Left ventricle myocardium superior (tissue), 1 donor: Measurements from ENCODE around the gene TPRN. TPM values are rescaled to one million over a fixed set of nuclear protein-coding genes. Genes with fewer than 3 reads are reported as not detected.
A peak's percentile ranks its signal among the peaks of the same experiment; 100 is the strongest.

Source experiments
- ATAC-seq: fragments of 200-7000 bp; cut with Tn5 transposase; one replicate; pipeline ENCODE4 v1.9.1; 2020; ENCODE audit warnings: mild to moderate bottlenecking, moderate library complexity
- DNase-seq: peaks from one replicate; pipeline ENCODE4 v3.0.0-alpha.2; 2020
- intact Hi-C: fragments of 100-400 bp; cut with micrococcal nuclease; formaldehyde crosslinking; loops from one replicate; pipeline ENCODE4 v1.11.0; 2022
- total RNA-seq: library from RNA; stranded (reverse); fragmentation: NEBNext Ultra II Directional; extraction: Animal tissue kit (Norgen Biotek cat#: 25700); gene quantifications from one replicate; pipeline ENCODE4 v1.2.1, GENCODE V29; 2021
- donor health status: DM: no; HTN: yes; CAD: no; lungs with severe emphysema.

The TPRN gene
- total RNA-seq, 1 donor from 2014 or later, result 21.7 TPM

GRCh38 chr9:137228506-137228967, 28.0 kb upstream of the TPRN start:
- ATAC-seq (no peak), DNase-seq (no peak)
- intact Hi-C loops, result no loop called here

DNA sequence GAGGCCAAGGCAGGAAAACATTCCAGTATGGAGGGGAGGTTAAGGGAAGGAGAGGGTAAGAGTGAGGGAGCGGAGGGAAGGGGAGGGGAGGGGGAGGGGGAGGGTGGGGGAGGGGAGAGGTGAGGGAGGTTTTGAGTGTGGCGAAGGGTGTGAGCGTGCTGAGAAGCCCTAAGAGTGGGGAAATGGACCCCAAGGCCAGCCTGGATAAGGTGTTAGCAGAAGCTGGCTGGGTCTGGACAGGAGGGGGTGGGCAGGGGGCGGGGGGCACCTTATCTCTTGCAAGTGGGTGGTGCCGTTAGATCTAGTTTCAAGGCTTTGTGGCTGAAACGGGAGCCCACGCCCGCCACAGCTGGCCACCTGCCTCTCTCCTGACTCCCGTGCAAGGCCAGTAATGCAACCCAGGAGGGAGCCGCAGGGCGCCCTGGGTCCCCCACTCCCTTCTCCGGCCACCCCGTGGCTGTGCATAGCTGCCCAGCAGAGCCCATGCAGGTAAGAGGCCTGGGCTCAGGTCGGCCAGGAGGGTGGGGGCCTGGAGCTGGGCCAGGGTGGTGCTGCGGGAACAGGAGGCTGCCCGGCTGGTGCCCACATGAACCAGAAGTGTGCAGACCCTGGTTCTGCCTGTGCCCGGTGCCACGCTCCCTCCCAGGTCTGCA, 27.4 kb upstream of the TPRN start:
- intact Hi-C loops, result no loop called here

DNA sequence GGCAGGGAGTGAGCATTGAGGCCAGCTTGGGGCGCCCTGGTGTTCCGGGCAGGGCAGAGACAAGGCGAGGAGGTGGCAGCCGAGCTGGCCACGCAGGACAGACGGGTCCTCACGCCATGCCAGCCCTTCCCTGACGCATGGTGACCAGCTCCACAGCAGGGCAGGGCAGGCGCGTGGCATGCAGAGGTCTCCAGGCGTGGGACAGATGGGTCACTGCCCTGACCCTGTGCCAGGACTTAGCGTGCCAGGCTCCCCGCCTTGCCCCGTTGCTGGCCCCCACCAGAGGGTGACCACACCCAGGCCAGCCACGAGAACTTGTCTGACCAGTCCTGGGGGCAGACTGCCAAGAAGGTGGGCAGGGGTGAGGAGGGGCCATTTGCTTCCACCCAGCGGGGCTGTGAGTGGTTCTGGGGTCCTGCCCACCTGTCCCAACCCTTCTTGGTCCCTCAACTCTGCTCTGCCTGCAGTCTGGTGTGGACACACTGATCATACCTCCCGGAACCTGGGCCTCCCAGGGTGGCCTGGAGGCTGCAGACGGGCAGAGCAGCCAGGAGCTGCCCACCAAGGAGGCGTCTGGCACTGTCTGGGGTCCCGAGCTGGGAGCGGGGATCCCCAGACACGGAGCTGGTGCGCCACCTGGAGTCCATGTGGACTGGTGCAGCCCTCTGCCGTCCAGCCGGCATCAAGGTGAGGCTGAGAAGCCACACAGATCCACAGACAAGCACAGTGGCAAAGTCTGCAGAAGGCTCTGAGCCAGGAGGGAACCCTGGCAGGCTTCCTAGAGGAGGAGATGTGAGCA, 26.7 kb upstream of the TPRN start, which contains the start of gene RNF224:
Gene RNF224 (plus strand): TSS at position 449 of the 799 bp plus-strand sequence. CDS start 834 bp downstream, outside the sequence.
- intact Hi-C loops, result no loop called here
- DNase-seq, result peak; percentile 86
- peak; percentile 32 for ATAC-seq

More for the DNA sequence above, 27.4 kb upstream of the TPRN start:
- ATAC-seq (no peak), DNase-seq (no peak)

DNA sequence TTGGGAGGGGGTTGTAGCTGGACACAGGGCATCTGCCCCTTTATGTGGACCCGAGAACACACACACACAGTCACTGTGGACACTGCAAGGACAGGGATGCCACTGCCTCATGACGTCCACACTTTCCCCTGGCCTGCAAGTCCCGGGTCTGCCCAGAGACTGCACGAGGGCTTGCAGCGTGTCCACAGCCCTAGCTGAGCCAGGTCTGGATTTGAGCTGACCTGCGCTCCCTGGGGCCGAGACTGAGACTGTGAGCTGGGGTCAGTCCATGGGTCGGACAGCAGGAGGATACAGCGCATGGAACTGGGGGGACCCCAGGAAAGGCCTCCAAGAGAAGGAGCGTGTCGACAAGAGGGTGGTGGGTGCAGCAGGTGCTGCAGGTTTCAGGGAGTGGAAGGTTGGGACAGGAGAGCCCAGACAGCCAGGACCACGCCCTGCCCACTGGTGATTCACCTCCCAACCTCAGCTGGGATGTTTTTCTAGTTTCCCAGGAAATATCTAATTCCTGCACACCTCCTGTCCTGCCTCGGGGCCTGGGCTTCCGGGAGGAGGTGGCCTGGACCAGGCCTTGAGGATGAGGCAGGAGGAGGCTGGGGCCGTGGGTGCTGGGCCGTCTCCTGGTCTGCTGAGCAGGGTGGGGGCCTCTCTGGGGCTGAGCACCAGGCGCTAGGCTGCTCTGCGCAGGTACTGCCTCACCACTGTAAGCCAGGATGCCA, 26.0 kb upstream of the TPRN start:
- ATAC-seq (no peak), DNase-seq (no peak)
- intact Hi-C loops, result no loop called here

- DNase-seq, result no peak
- intact Hi-C loops, result no loop called here
- no peak for ATAC-seq
Observed at GRCh38 chr9:137225699-137226331, 25.3 kb upstream of the TPRN start.

GRCh38 chr9:137224830-137225694, 24.5 kb upstream of the TPRN start, which contains the start of gene CYSRT1:
Gene CYSRT1 (plus strand): TSS chr9:137225174. CDS start chr9:137225622, 448 bp downstream.
- no peak for DNase-seq
- intact Hi-C loops, result no loop called here
- ATAC-seq, result no peak

GRCh38 chr9:137223078-137223970, 22.8 kb upstream of the TPRN start:
- intact Hi-C loops, result no loop called here

GRCh38 chr9:137222190-137223077, 21.9 kb upstream of the TPRN start, which contains the start of gene RNF208:
Gene RNF208 (minus strand): TSS chr9:137222240. CDS start chr9:137221212, 1,028 bp downstream.
- peak; percentile 5 for ATAC-seq
- DNase-seq, result peak; percentile 60
- intact Hi-C loops, result no loop called here

More at GRCh38 chr9:137223078-137223970, 22.8 kb upstream of the TPRN start:
- peak; percentile 90 for ATAC-seq
- DNase-seq, result peak; percentile 98

DNA sequence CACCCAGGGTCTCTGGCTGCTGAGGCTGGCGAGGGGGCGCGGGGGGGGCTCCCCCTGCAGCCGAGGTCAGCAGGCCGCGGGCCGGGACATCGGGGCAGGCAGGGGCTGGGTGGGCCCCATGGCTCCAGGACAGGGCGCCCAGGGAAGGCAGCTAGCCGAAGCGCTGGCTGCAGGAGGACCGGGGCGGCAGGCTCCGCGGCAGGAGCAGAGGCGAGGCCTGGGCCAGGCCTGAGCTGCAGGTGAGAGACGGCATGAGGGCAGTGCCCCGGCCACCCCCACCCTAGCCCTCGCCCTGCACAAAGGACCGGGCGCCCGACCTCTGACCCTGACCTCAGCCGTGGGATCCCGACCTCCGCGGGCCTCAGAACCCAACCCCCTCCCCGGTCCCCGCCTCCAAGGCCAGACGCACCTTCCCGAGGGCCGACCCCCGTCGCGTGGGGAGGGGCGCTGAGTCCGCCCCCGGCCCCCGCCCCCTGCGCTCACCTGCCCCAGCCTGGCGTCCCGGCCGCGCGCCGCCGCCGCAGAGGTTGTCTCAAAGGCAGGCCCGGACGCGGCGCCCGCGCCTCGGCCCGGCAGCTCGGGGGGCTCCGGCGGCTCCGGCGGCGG, 21.1 kb upstream of the TPRN start:
- DNase-seq (no peak), ATAC-seq (no peak)
- intact Hi-C loops, result no loop called here

DNA sequence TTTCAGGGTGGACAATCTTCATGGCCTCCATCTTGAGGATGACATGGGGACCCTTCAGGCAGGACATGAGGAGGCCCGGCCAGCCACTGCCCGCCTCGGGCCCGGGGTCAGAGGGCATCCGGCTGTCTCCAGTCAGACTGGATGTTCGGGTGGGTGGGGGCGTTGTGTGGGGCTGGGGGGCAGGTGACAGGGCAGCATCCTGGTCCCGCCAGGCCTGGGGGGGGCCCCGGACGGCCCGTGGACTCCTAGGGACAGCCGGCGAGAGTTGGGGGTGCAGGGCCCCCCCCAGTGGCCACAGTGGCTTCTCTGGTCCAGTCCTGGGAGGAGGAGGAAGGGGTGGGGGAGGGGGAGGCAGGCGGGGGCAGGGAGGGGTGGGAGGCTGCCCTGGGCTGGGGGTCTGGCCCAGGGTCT, 20.6 kb upstream of the TPRN start:
- intact Hi-C loops, result no loop called here

GRCh38 chr9:137220317-137221094, 20.0 kb upstream of the TPRN start:
- no peak for DNase-seq
- no peak for ATAC-seq
- intact Hi-C loops, result no loop called here

More for the DNA sequence above, 20.6 kb upstream of the TPRN start:
- ATAC-seq, result no peak
- DNase-seq, result no peak

- no peak for DNase-seq
- no peak for ATAC-seq
- intact Hi-C loops, result no loop called here
Observed at GRCh38 chr9:137219757-137220316, 19.3 kb upstream of the TPRN start.

DNA sequence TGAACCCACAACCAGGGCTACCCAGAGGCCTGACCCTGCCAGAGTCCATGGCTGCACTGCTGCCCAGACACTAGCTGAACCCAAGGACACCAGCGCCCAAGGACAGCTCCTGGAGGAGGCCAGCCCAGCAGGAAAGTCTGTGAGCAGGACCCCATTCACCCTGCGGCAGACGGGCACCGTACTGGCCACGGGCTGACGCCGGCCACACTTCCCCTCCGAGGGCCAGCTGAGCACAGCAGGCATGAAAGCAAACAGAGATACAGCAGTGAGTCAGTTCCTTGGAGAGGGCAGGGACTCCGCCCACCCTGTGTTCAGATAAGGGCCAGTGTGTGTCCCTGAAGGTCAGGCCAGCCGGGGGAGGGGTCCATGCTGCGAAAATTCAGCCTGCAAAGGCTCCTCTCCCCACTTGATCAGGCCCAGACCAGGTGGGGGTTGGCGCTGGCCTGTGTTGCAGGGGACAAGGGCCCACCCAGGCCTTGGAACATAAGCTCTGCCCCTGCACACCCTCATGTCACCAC, 18.3 kb upstream of the TPRN start:
- DNase-seq (no peak), ATAC-seq (peak; percentile 17)
- intact Hi-C loops, result no loop called here

GRCh38 chr9:137218212-137218753, 17.7 kb upstream of the TPRN start:
- no peak for DNase-seq
- no peak for ATAC-seq
- intact Hi-C loops, result no loop called here
